Measurements from ENCODE around the gene TBC1D22A.

TBC1D22A gene

GRCh38 chr22:46933040-46933930, 170.8 kb downstream of the TBC1D22A start:
- DNase-seq (ENCODE audit: low read depth, low spot score), result no peak

- DNase-seq (ENCODE audit: low read depth, low spot score), result no peak
Measured at GRCh38 chr22:46934172-46934745, 171.8 kb downstream of the TBC1D22A start.

GRCh38 chr22:46934746-46935491, 172.5 kb downstream of the TBC1D22A start:
- no peak for DNase-seq (ENCODE audit: low read depth, low spot score)

GRCh38 chr22:46935506-46936377, 173.3 kb downstream of the TBC1D22A start:
- no peak for DNase-seq (ENCODE audit: low read depth, low spot score)

- no peak for DNase-seq (ENCODE audit: low read depth, low spot score)
Measured at GRCh38 chr22:46936378-46936903, 174.0 kb downstream of the TBC1D22A start.

- no peak for DNase-seq (ENCODE audit: low read depth, low spot score)
Measured at GRCh38 chr22:46937185-46937584, 174.7 kb downstream of the TBC1D22A start.

- DNase-seq (ENCODE audit: low read depth, low spot score), result no peak
Measured at GRCh38 chr22:46937939-46938338, 175.5 kb downstream of the TBC1D22A start.

GRCh38 chr22:46941968-46942798, 179.7 kb downstream of the TBC1D22A start:
- no peak for DNase-seq (ENCODE audit: low read depth, low spot score)

- no peak for DNase-seq (ENCODE audit: low read depth, low spot score)
Measured at GRCh38 chr22:46942799-46943785, 180.6 kb downstream of the TBC1D22A start.

GRCh38 chr22:46945481-46945880, 183.0 kb downstream of the TBC1D22A start:
- DNase-seq (ENCODE audit: low read depth, low spot score), result no peak

GRCh38 chr22:46946383-46946962, 184.0 kb downstream of the TBC1D22A start:
- DNase-seq (ENCODE audit: low read depth, low spot score), result no peak

GRCh38 chr22:46947516-46948257, 185.2 kb downstream of the TBC1D22A start:
- no peak for DNase-seq (ENCODE audit: low read depth, low spot score)

- DNase-seq (ENCODE audit: low read depth, low spot score), result no peak
Measured at GRCh38 chr22:46948411-46949144, 186.1 kb downstream of the TBC1D22A start.

GRCh38 chr22:46951350-46951749, 188.9 kb downstream of the TBC1D22A start:
- no peak for DNase-seq (ENCODE audit: low read depth, low spot score)

- no peak for DNase-seq (ENCODE audit: low read depth, low spot score)
Measured at GRCh38 chr22:46951973-46952372, 189.5 kb downstream of the TBC1D22A start.

GRCh38 chr22:46953968-46954765, 191.7 kb downstream of the TBC1D22A start:
- no peak for DNase-seq (ENCODE audit: low read depth, low spot score)
